Panc1 (cell line): ENCODE results near the gene POLD1. TPM values are rescaled to one million over a fixed set of nuclear protein-coding genes. Genes with fewer than 3 reads are reported as not detected.

Source experiments
- ATAC-seq: fragments of 200-7000 bp; cut with Tn5 transposase; 2 replicates; pipeline ENCODE4 v1.9.1; 2020; ENCODE audit warnings: mild to moderate bottlenecking, moderate library complexity
- BruUV-seq: library from RNA; stranded (reverse); fragments of 400-500 nt; replicated peaks from 2 replicates; lab custom pipeline; 2021; lab: Mats Ljungman, UMichigan
- CTCF ChIA-PET: fragments of 300-600 bp; sonication (Branson Sonifier 250); formaldehyde crosslinking; loops from one replicate; lab custom pipeline; 2022; ENCODE audit warnings: antibody characterized with exemption; lab: Charles Lee
- POLR2A ChIA-PET: fragments of 300-600 bp; sonication (Branson Sonifier 250); formaldehyde crosslinking; loops from one replicate; lab custom pipeline; 2022; ENCODE audit warnings: antibody characterized with exemption; lab: Charles Lee
- DNase-seq: peaks from one replicate; pipeline ENCODE4 v3.0.0-alpha.2; 2010; ENCODE audit warnings: low read depth, low spot score
- H3K27ac ChIP-seq: 2 replicates; pipeline ENCODE4 v1.5.1; 2011; ENCODE audit warnings: mild to moderate bottlenecking, low read length, inconsistent platforms
- H3K27me3 ChIP-seq: fragments of 200-500 bp; sonication (Bioruptor generic); 2 replicates; pipeline ENCODE4 v1.6.0; 2014; ENCODE audit warnings: low read length, inconsistent platforms; ENCODE audit not compliant: control insufficient read depth, insufficient read depth
- H3K36me3 ChIP-seq: fragments of 200-500 bp; sonication (Bioruptor generic); 2 replicates; pipeline ENCODE4 v1.5.1; 2014; ENCODE audit warnings: inconsistent platforms, mild to moderate bottlenecking, low read length, moderate library complexity; ENCODE audit not compliant: control insufficient read depth, insufficient read depth
- H3K4me1 ChIP-seq: 2 replicates; pipeline ENCODE4 v1.5.1; 2011; ENCODE audit warnings: inconsistent platforms, mild to moderate bottlenecking, low read length, moderate library complexity; ENCODE audit not compliant: control insufficient read depth, insufficient read depth
- H3K4me3 ChIP-seq, 2 experiments: 2 replicates each; pipeline ENCODE4 v1.5.1; 2011 to 2012; ENCODE audit warnings: low read depth in 2 of 2, low read length in 2 of 2, mild to moderate bottlenecking in 2 of 2, inconsistent platforms in 1 of 2, moderate library complexity in 1 of 2
- H3K9me3 ChIP-seq: fragments of 200-500 bp; sonication (Bioruptor generic); 2 replicates; pipeline ENCODE4 v1.5.1; 2014; ENCODE audit warnings: low read depth, mild to moderate bottlenecking, inconsistent platforms, low read length, moderate library complexity; ENCODE audit not compliant: control insufficient read depth, insufficient read depth
- CTCF ChIP-seq: fragments of 450-650 bp; IDR thresholded peaks from 2 replicates; pipeline ENCODE4 v1.5.1; 2017; ENCODE audit warnings: mild to moderate bottlenecking
- POLR2AphosphoS5 ChIP-seq: IDR thresholded peaks from 2 replicates; pipeline ENCODE4 v1.6.1; 2012; ENCODE audit warnings: mild to moderate bottlenecking, low read depth, low read length, moderate library complexity
- REST ChIP-seq, 2 experiments: IDR thresholded peaks; 2 replicates each; pipeline ENCODE4 v1.6.1; 2011 to 2012; ENCODE audit warnings: low read depth in 2 of 2, control low read depth in 1 of 2, low read length in 1 of 2, mild to moderate bottlenecking in 1 of 2, moderate library complexity in 1 of 2; ENCODE audit not compliant: insufficient read depth in 1 of 2
- SIN3A ChIP-seq: IDR thresholded peaks from 2 replicates; pipeline ENCODE4 v1.6.1; 2012; ENCODE audit warnings: low read depth, mild to moderate bottlenecking, low read length, moderate library complexity, borderline replicate concordance; ENCODE audit not compliant: insufficient read depth
- TCF7L2 ChIP-seq: IDR thresholded peaks from 2 replicates; pipeline ENCODE4 v1.6.1; 2011; ENCODE audit warnings: mild to moderate bottlenecking, low read depth, low read length, inconsistent platforms
- in situ Hi-C: cut with HindIII; loops from 2 replicates; pipeline ENCODE4 v1.10.0; 2016; ENCODE audit warnings: low sequenced_read_pairs, low pct_unique_long_range_greater_than_20kb
- intact Hi-C: fragments of 100-400 bp; cut with micrococcal nuclease; formaldehyde crosslinking; loops from one replicate; pipeline ENCODE4 v1.10.0; 2022; ENCODE audit not compliant: unreplicated experiment
- total RNA-seq: library from RNA; stranded (reverse); gene quantifications from one replicate; pipeline ENCODE4 v1.2.1, GENCODE V29; 2021; ENCODE audit not compliant: unreplicated experiment

Gene POLD1
- total RNA-seq, 1 experiment from 2014 or later = 71.7 TPM

- in situ Hi-C loops (no loop called here), intact Hi-C loops (no loop called here)
- BruUV-seq = no TSS peak
- ChIA-PET POLR2A (no interaction called here), CTCF (interaction anchor here (0.6 to 1.2 kb wide), 5 partner anchors 12 to 177 kb away, joined by 3 to 7 read pairs (median 4); partner anchors contain the start of gene POLD1)
- TF ChIP-seq TCF7L2 (no peak), CTCF (peak; percentile 85), REST (IDR thresholded peaks at IDR 0.05; ENCODE audit: insufficient read depth in 1 of 2, low read depth in 2 of 2, low read length in 1 of 2) (no peak)
- Histone ChIP-seq H3K9me3 (no peaks in the 10 kb centered on the region), H3K36me3 (no peaks in the 10 kb centered on the region), H3K4me1 (no peaks in the 10 kb centered on the region), H3K4me3 (peak overlapping the region; percentile 52 to 78), H3K27me3 (no peaks in the 10 kb centered on the region), H3K27ac (peak overlapping the region; percentile 44; the same call in 1 of the 2 replicates)
- ATAC-seq (peak; percentile 86), DNase-seq (no peak)
Observed at GRCh38 chr19:50357178-50358100, 26.7 kb upstream of the POLD1 start.

- intact Hi-C loops (no loop called here), in situ Hi-C loops (no loop called here)
- ATAC-seq = no peak; the same call in 1 of the 2 replicates
- Histone ChIP-seq H3K27me3 (no peaks in the 10 kb centered on the region), H3K36me3 (no peaks in the 10 kb centered on the region), H3K4me3 (no peak overlapping the region), H3K4me1 (no peaks in the 10 kb centered on the region), H3K27ac (no peak overlapping the region), H3K9me3 (no peaks in the 10 kb centered on the region)
- DNase-seq = no peak
- TF ChIP-seq TCF7L2 = 0 out of 2 replicates have a peak, but pooled peaks have one; percentile 29
- TF ChIP-seq CTCF = no peak
- TF ChIP-seq POLR2AphosphoS5 = no peak
- no peak for TF ChIP-seq SIN3A
- TF ChIP-seq REST (IDR thresholded peaks at IDR 0.05; ENCODE audit: insufficient read depth in 1 of 2, low read depth in 2 of 2, low read length in 1 of 2) = no peak
- ChIA-PET CTCF (no interaction called here), POLR2A (no interaction called here)
- no TSS peak for BruUV-seq
Observed at GRCh38 chr19:50358483-50359327, 25.4 kb upstream of the POLD1 start.
